NT2/D1 (cell line): ENCODE data around the gene ASXL1.

Experiments
- DNase-seq: peaks from one replicate; pipeline ENCODE4 v3.0.0-alpha.2; 2011; ENCODE audit warnings: low read depth, low spot score
- H3K27me3 ChIP-seq: 2 replicates; pipeline ENCODE4 v1.6.0; 2011; ENCODE audit warnings: mild to moderate bottlenecking; ENCODE audit not compliant: insufficient read length, insufficient read depth
- H3K36me3 ChIP-seq: 2 replicates; pipeline ENCODE4 v1.6.1; 2011; ENCODE audit warnings: mild to moderate bottlenecking, low read length, mixed read lengths; ENCODE audit not compliant: insufficient read depth, insufficient read length
- H3K4me1 ChIP-seq: 2 replicates; pipeline ENCODE4 v1.5.1; 2011; ENCODE audit not compliant: insufficient read depth, insufficient read length
- H3K4me3 ChIP-seq: 2 replicates; pipeline ENCODE4 v1.5.1; 2011; ENCODE audit warnings: low read depth; ENCODE audit not compliant: insufficient read length
- H3K9ac ChIP-seq: 2 replicates; pipeline ENCODE4 v1.6.0; 2011; ENCODE audit warnings: low read depth; ENCODE audit not compliant: insufficient read length
- H3K9me3 ChIP-seq: 2 replicates; pipeline ENCODE4 v1.5.1; 2011; ENCODE audit warnings: mild to moderate bottlenecking, low read length; ENCODE audit not compliant: insufficient read depth
- SUZ12 ChIP-seq: IDR thresholded peaks from 2 replicates; pipeline ENCODE4 v1.6.1; 2011; ENCODE audit not compliant: insufficient read length, insufficient read depth; ENCODE audit errors: extremely low read depth
- YY1 ChIP-seq: IDR thresholded peaks from 2 replicates; pipeline ENCODE4 v1.6.1; 2011; ENCODE audit not compliant: insufficient read length, insufficient read depth
- ZNF274 ChIP-seq: IDR thresholded peaks from 2 replicates; pipeline ENCODE4 v1.6.1; 2011; ENCODE audit warnings: mild to moderate bottlenecking, low read depth, low read length

Gene ASXL1

DNA sequence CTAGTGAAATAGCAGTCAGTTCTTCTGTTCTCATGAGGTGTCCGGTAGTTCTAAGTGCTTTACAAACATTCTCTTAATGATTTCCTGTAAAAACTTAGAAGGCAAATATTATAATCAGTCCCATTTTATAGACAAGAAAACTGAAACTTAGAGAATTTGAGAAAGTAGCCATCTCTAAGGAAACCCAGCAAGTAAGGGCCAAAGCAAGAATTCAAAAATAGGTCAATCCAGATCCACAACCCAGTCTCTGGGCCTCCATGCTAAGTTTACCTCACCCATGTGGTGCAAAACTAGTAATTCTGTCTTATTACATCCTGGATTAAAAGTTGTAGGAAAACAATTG lies 27.6 kb upstream of the ASXL1 start:
- Histone ChIP-seq H3K4me1 (no peaks in the 10 kb centered on the region), H3K9me3 (no peaks in the 10 kb centered on the region), H3K36me3 (peaks cover 44% of the 10 kb centered on the region), H3K27me3 (no peaks in the 10 kb centered on the region), H3K4me3 (no peak overlapping the region), H3K9ac (no peak overlapping the region)
- TF ChIP-seq SUZ12 (no peak), YY1 (no peak), ZNF274 (no peak)
- DNase-seq = no peak

GRCh38 chr20:32332614-32333013 lies 25.5 kb upstream of the ASXL1 start:
- TF ChIP-seq ZNF274 (no peak), YY1 (no peak), SUZ12 (no peak)
- Histone ChIP-seq H3K9me3 (no peaks in the 10 kb centered on the region), H3K4me3 (no peak overlapping the region), H3K9ac (no peak overlapping the region), H3K27me3 (no peaks in the 10 kb centered on the region), H3K4me1 (no peaks in the 10 kb centered on the region), H3K36me3 (peaks cover 37% of the 10 kb centered on the region)
- DNase-seq = no peak

DNA sequence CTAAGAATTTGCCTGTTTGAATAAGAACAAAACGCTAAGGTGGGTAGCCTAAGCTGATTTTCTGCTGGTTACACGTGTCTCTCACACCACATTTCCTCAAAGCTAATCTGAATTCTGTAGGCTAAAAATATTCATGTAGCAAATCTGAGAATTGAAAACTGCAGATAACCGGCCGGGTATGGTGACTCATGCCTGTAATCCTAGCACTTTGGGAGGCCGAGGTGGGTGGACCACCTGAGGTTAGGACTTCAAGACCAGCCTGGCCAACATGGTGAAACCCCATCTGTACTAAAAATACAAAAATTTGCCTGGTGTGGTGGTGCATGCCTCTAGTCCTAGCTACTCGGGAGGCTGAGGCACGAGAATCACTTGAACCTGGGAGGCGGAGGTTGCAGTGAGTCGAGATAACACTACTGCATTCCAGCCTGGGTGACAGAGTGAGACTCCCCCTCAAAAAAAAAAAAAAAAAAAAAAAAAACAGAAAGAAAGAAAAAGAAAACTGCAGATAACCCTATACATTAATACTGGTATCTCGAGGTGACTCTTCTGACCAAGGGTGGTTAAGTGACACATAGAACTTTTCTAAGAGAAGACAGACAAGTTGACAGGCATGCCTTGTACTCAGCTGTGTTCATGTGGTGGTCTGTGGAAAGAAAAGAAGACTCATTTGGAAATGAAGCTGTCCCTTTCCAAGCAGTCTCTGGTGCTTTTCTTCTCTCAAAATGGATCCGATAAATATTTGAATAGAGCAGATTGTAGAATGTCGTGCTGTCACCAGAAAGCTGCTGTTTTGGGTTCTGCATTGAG lies 24.7 kb upstream of the ASXL1 start:
- Histone ChIP-seq H3K4me3 (no peak overlapping the region), H3K9me3 (no peaks in the 10 kb centered on the region), H3K27me3 (no peaks in the 10 kb centered on the region), H3K9ac (no peak overlapping the region), H3K4me1 (peaks cover 2% of the 10 kb centered on the region), H3K36me3 (peaks cover 37% of the 10 kb centered on the region)
- TF ChIP-seq YY1 = no peak
- TF ChIP-seq ZNF274 = no peak
- TF ChIP-seq SUZ12 = no peak
- DNase-seq = no peak

- no peak for DNase-seq
- peaks cover 37% of the 10 kb centered on the region for H3K36me3 ChIP-seq
- no peak for TF ChIP-seq YY1
- TF ChIP-seq ZNF274 = no peak
- TF ChIP-seq SUZ12 = no peak
These were observed 23.9 kb upstream of the ASXL1 start for GRCh38 chr20:32333988-32334885.

GRCh38 chr20:32336918-32337347 lies 21.2 kb upstream of the ASXL1 start:
- H3K36me3 ChIP-seq = peaks cover 12% of the 10 kb centered on the region
- peaks cover 5% of the 10 kb centered on the region for H3K4me1 ChIP-seq
- no peak for DNase-seq
- no peaks in the 10 kb centered on the region for H3K9me3 ChIP-seq
- no peak overlapping the region for H3K4me3 ChIP-seq
- no peak for TF ChIP-seq ZNF274
- no peak for TF ChIP-seq YY1
- no peak for TF ChIP-seq SUZ12
- no peaks in the 10 kb centered on the region for H3K27me3 ChIP-seq
- no peak overlapping the region for H3K9ac ChIP-seq

More at GRCh38 chr20:32333988-32334885, 23.9 kb upstream of the ASXL1 start:
- Histone ChIP-seq H3K4me3 (no peak overlapping the region), H3K4me1 (peaks cover 2% of the 10 kb centered on the region), H3K9me3 (no peaks in the 10 kb centered on the region), H3K9ac (no peak overlapping the region), H3K27me3 (no peaks in the 10 kb centered on the region)

DNA sequence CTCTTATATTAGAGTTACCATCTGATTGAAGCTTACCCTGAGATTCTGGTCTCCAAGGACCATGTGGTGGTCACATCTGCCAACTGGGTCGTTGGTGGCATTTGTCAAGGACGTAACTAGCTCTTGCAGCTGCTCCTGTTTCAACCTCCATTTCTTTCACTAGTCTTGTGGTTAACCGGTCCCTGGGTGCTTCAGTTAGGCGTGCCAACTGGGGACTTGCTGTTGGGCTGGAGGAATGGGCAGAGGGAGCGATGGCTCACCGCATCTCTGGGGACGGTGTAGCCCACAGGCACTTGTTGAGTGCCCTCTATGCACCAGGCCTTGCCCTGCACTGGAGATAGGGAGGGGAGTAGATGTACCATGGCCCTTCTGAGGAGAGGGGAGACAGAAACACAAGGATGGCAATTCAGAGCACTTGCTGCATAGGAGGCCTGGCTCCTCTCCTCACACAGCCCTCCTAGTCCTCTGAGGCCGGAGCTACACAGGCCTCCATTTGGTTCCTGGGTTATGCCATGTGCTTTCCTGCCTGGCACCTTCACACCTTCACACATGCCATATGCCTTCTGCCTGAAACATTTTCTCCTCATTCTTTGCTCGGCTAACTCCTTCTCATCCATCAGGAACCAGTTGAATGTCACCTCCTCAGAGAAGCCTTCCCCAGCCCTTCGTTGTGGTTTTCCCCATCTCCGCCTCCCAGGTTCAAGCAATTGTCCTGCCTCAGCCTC lies 20.0 kb upstream of the ASXL1 start:
- DNase-seq = no peak
- Histone ChIP-seq H3K4me3 (no peak overlapping the region), H3K9ac (no peak overlapping the region), H3K36me3 (peaks cover 9% of the 10 kb centered on the region), H3K9me3 (no peaks in the 10 kb centered on the region), H3K27me3 (no peaks in the 10 kb centered on the region), H3K4me1 (peaks cover 5% of the 10 kb centered on the region)
- no peak for TF ChIP-seq SUZ12
